ENCODE data around the gene C13orf46.
"Not testable (repeated sequence)": the region's sequence is repeated elsewhere in the genome, so short reads cannot be mapped to it uniquely, and the experiment has no call there.

C13orf46 gene

DNA sequence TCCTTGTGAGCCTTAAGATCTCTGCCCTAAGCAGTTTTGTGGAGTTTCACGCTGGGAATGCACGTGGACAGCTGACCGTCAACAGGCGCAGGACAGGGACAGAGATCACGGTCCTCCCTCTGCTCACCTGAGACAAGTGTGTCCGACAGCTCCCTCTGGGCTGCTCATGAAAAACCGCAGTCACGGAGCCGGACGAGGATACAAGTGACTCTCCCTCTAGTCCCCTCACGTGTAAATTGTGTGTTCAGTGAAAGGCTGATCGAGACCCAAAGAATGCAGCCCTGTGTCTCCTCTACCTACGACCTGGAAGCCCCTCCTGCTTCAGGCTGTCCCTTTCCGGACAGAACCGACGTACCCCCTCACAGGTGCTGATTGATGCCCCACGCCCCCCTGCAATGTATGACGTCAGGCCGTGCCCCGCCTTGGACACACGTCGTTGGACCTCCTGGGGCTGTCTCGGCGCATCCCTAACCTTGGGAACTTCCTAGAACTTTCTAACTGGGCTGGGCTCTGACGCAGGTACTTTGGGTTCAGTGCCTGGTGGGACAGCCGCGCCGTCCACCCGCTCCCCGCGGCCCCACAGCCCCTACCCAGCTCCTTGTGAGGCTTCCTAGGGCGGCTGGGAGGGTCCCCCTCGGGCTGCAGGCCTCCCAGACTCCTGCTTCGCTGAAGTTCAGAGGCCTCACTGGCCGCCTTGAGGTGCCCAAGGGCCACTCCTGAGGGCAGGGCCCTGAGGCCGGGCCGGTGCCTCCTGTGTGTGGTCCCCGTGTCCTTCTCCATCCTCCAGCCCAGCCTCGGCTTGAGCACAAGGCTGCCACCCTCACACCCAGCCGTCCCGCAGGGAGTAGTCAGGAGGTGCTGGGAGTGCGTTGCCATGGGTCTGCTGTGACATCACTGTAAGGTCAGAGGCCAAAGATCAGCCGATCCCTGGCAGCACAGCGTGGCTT, at the start of gene C13orf46:
Gene C13orf46, minus strand, starts transcription at position 859 of the 947 bp plus-strand sequence. Its CDS starts 79 bp downstream, at position 780.
- DNase-seq (ENCODE audit: low read depth): no peak

DNA sequence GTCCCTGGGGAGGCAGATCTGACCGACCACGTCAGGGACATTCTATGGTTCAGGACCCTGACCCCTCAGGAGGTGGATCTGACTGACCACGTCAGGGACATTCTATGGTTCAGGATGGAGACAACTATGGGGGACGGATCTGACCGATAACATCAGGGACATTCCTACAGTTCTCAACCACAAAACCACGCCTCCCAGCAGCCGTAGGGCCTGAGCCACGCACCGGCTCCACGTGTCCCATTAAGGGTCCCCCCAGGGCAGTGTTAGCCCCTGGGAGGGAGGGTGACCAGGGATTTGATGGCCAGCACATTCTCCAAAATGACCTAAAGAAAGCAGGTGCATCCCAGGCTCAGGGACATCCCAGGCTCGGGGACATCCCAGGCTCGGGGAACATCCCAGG, 49.0 kb upstream of the C13orf46 start:
- no peak for DNase-seq (ENCODE audit: low read depth)

DNA sequence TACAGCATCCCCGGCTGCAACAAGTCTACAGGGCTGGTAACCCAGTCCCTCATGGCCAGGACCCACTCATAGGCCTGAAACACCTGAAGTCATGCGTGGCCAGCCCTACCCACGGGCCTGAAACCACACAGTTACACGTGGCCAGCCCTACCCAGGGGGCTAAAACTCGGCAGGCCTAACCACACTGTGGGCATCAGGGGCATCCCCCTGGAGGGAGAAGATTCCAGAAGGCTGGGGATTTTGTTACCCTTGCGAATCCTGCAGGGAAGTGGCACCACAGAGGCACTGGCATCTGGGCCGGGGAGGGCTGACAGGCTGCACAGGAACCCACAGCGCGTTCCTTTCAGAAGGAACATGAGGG, 48.4 kb upstream of the C13orf46 start:
- no peak for DNase-seq (ENCODE audit: low read depth)

DNA sequence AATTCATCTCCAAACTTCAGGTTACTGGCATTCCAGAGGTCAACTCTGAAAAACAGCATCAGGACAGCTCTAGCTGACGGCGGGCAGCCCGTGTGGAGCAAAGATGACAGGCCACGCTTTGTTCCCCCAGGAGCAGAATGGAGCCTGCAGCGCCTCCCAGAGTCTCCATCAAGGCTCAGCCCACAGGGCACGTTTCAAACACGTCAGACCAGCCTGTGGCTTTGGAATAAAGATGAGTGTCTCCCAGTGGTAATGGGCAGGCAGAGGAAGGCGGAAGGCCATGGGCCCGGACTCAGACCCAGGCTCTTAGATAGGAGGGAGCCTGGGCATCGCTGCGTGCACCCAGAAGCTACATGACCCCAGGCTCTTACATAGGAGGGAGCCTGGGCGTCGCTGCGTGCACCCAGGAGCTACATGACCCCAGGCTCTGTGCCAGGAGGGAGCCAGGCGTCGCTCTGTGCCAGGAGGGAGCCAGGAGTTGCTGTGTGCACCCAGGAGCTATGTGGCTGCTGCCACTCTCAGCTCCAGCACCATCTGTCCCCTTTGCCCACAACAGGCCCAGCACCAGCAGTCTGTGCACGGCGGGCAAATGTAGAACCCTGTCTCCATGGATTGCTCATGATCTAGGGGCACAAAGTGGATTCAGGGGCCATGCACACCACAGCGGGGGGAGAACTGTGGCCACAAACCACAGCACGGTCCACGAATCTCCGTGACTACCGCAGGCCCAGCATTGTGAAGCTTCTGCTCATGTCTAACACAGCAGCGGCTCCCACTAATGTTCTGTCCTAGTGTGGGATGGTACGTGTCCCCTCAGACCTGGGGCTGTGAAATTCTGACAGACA, 47.8 kb upstream of the C13orf46 start:
- DNase-seq (ENCODE audit: low read depth): no peak

DNA sequence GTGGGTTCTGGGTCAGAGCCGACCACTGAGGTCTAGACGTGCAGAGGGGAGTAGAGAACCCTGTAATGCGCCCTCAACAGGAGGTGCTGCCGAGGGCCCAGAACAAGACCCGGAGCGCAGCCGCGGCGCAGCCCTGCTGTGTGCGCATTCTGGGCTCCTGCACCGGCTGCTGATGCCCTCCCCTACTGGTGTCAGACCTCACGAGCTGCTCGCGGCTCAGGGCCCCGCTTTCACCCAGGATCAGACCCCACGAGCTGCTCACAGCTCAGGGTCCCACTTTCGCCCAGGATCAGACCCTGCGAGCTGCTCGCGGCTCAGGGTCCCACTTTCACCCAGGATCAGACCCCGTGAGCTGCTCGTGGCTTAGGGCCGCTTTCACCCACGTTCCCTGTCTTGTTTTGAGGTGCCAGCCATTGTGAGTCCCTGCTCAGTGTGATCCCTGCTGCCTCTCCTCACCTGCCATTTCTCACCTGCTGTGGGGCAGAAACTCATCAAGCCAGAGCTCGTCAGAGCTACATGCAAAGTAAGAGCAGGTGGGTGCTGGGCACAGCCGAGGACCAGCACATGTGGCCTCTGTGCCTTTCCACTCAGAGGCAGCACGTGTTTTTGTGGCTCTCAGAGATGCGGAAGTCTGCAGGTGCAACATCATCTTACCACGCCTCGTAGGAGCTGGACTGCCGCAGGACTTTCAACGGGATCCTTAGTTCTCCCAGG, 47.0 kb upstream of the C13orf46 start:
- DNase-seq (ENCODE audit: low read depth): no peak

DNA sequence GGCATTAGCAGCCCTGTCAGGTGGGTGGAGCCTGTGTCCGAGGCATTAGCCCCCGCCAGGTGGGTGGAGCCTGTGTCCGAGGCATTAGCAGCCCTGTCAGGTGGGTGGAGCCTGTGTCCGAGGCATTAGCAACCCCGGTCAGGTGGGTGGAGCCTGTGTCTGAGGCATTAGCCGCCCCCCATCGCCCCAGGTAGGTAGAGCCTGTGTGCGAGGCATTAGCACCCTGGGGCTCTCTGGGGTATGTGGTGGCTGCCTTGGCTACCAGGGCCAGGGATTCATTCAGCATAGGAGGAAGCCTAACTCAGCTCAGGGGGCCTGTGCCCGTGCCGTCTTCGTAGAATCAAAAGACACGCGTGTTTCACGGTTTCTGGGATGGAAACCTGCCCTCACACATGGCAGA, 46.3 kb upstream of the C13orf46 start:
- not testable (repeated sequence) for DNase-seq (ENCODE audit: low read depth)

DNA sequence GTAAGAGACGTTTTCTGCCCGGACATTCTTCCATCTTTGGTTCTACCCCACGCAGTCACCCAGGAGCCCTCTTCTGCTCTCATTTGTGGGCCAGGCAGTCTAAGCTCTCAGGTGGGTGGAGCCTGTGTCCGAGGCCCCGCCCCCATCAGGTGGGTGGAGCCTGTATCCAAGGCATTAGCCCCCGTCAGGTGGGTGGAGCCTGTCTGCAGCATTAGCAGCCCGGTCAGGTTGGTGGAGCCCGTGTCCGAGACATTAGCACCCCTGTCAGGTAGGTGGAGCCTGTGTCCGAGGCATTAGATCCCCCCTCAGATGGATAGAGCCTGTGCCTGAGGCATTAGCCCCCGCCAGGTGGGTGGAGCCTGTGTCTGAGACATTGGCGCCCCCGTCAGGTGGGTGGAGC, 45.5 kb upstream of the C13orf46 start:
- no peak for DNase-seq (ENCODE audit: low read depth)

DNA sequence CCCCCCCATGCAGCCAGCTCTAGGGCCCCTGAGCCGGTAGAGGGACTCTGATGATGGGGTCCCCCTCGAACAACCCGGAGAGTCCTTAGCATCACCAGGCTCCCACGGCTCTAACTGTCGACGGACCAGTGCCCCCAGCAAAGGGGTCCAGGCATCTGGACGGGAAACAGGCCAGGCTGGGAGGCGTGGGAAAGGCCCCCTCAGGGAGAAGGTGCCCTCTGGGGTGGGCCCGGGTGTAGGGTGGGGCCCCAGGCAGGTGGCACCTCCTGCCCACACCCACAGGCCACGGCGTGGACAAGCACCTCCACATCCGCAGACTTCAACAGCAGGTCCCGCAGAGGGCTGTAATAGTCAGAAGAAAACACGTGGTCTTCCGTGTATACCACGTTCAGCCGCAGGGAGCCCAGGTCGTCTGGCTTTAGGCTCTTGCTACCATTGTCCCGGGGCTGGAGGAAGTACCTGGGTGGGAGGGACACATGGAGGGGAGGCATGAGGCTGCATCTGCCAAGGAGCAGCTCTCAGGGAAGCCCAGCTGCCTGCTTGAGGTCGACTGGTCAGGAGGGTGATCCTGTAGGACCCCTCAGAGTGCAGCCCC, 44.7 kb upstream of the C13orf46 start:
- DNase-seq (ENCODE audit: low read depth): no peak

DNA sequence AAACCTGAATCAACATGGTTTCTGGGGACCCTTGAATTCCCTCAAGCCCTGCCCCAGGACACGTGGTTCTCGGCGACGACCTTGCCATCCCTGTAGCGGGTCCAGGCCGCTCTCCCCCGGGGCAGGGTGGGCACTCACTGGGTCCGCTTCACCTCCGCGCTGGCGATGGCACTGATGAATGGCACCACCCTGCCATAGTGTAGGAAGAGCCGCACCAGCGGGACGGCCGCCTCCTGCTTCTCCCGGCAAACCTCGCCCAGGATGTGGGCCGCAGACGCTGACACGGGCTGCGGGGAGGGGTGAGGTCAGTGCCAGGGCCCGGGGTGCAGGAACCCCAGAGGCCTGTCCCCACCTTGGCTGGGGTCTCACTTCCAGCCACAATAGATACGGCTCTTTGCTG, 44.1 kb upstream of the C13orf46 start:
- no peak for DNase-seq (ENCODE audit: low read depth)

DNA sequence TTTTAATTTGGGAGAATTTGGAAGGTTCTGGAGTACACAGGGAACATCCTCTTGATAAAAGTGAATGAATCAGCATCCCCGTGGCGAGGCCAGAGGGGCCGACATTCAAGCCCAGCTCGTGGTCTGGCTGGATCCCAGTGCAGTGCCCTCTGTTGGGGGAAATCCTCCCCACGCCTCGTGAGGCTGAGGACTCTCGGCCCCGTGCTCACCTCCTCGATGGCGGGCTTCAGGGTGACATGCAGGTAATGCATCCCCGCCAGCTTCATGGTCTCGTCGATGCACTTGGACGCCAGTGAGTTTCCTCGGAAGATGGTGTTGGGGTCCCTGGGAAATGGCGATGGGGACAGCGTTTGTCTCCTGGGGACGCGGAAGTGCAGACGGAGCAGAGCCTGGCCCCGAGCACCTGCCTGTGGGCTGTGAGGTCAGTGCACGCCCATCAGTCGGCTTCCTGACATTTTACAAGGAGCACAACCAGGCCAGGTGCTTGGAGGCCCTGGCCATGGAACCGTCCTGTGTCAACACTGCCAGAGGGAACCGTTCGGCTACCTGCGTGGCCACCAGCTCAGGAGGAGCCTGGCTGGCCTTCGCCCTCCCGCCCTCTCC, 43.3 kb upstream of the C13orf46 start:
- DNase-seq (ENCODE audit: low read depth): no peak

DNA sequence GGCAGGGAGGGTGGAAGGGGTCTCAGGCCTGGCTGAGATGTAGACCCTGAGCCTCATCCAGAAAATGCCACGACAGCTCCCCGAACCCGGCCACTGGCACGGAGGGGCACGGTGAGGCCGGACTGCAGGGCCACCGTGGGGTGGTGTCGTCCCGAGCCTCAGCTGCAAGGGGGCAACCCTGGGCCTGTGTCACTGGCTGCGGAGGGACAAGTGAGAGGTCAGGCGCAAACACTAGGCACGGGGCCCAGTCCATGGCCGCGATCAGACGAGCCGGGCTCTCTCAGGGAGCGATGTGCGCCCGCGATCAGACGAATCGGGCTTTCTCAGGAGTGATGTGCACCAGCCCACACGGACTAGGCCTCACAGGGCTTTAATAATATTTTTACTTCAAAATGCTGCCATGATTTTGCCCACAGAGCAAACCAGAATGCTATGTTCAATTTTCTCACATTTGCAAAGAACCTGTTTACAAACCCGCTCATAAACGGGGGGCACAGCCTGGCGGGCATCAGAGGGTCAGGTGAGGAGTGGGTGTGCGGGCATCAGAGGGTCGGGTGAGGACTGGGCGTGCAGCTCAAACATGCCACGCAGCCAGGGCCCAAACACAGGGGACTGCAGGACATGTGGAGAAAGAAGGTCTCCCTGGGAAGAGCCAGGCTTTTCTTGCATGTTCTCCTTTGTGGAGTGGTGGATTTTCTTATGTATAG, 42.6 kb upstream of the C13orf46 start:
- no peak for DNase-seq (ENCODE audit: low read depth)

DNA sequence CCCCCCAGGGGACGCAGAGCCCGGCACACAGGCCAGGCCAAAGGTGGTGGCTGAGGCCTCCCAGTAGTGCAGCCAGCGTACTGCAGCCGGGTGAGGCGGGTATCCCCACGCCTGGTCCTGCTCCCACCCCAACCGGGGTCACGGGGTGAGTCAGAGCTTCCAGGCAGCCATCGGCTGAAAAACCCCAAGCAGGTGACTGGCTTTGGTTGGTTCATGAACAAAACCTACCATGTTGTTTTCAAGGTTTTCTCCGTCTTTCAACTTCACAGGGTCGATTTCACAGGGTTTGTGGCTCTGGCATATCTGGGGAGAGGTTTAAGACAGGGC, 42.1 kb upstream of the C13orf46 start:
- DNase-seq (ENCODE audit: low read depth): no peak

DNA sequence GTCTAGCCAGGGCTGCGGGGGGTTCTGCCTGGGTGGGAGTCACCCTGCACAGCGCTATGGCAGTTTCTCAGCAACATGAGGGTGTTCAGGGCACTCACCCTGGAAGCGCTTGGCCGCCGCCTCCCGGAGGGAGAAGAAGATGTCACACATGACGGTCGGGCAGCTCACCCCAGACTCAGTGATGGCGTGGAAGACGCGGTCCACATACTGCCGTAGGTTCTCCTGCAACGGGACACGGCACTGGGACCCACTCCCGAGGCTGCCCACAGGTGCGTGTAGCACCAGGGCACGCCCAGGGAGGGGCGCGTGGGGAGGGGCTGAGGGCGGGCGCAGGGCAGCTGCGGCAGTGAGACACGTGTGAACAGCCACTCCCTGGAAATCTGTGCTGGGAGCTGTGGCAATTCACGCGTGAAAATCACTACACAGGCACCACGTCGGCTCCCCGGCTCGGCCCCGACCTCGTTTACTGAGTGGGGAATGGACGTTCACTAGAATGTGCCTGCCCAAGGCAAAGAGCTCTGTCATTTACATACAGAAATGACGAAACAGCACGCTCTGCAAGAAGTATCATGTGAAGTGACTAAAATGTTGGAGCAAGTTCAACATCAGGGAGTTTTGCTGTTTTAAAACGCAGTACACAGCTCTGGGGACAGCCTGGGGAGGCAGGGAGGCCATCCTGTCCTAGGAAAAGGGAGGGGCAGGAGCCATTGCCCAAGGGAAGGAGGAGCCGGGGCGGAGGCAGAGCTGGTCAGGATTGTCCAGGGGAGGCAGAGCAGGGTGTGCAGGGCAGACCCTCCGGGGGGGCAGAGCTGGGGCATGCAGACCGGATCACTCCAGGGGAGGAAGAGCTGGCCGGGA, 41.5 kb upstream of the C13orf46 start:
- DNase-seq (ENCODE audit: low read depth): no peak

DNA sequence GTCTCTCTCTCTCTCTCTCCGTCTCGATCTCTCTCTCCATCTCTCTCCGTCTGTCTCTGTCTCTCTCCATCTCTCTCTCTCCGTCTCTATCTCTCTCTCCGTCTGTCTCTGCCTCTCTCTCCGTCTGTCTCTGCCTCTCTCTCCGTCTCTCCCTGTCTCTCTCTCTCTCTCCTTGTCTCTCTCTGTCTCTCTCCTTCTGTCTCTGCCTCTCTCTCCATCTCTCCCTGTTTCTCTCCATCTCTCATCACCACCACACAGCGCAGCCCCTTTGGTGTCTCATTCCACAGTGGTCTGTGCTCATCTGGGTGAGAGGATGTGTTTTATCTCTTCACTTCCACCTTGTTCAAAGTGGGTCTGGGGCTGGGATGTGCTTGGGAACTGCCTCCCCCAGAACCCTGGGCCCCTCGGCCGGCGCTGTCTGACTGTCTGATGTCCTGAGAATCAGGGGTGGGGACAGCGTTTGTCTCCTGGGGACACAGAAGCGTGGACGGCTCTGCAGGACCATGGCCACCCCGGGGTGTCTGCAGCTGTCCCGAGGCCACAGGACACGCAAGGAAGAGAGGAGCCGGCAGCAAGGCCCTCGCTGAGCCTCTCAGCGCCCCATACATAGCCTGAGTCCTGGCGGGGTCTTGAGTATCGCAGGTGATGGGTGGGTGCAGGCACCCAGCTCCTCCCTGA, 40.2 kb upstream of the C13orf46 start:
- no peak for DNase-seq (ENCODE audit: low read depth)

DNA sequence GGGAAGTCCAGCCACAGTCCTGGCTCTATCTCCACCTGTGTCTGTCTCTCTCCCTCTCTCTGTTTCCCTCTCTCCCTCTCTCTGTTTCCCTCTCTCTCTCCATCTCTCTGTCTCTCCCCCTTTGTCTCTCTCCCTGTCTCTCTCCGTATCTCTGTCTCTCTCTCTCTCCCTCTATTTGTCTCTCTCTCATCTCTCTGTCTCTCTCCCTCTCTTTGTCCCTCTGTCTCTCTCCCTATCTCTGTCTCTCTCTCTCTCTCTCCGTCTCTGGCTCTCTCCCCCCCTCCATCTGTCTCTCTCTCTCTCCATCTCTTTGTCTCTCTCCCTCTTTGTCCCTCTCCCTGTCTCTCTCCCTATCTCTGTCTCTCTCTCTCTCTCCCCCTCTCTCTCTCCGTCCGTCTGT, 39.5 kb upstream of the C13orf46 start:
- no peak for DNase-seq (ENCODE audit: low read depth)

DNA sequence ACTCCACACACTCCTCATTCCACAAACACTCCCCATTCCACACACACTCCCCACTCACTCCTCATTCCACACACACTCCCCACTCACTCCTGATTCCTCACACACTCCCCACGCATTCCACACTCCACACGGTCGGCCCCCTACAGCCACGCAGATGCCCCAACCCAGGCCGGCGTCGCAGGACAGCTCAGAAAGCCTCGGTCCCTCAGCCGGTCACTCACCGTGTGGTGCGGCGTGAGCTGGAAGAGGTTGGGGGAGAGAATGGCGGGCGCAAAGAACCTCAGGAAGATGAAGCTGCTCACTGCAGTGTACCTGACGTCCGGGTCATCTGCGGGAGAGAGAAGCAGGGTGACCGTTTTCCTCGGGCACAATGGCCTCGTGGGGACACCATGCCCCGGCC, 39.0 kb upstream of the C13orf46 start:
- no peak for DNase-seq (ENCODE audit: low read depth)

DNA sequence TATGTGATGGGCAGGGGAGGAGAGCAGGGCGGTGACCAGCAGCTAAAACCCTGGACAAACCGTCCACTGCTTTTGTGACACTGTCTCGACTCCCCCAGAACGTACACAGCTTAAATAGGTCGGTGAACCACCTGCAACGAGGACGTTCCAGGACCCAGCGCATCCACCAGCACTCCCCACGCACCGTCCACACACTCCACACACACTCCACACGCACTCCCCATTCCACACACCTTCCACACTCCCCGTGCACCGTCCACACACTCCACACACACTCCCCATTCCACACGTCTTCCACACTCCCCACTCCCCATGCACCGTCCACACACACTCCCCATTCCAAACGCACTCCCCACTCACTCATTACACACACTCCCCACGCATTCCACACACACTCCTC, 38.3 kb upstream of the C13orf46 start:
- DNase-seq (ENCODE audit: low read depth): no peak

DNA sequence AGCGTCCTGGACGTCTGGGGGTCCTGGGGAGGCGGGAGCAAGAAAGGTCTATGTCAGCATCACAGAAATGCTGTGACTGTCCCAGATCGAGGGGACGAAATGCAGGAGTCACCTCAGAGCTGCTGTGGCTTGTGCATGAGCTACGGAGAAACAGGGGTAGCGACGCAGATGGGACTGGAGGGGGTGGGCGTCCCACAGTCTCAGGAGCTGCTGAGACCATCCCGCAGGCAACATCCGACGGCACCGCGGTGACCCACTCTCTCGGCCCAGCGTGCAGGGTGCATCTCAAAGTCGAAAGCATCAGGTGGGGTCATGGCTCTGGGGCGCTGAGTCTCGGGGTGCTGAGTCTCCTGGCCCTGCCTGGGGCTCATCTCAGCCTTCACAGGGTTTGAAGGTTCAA, 37.4 kb upstream of the C13orf46 start:
- no peak for DNase-seq (ENCODE audit: low read depth)

DNA sequence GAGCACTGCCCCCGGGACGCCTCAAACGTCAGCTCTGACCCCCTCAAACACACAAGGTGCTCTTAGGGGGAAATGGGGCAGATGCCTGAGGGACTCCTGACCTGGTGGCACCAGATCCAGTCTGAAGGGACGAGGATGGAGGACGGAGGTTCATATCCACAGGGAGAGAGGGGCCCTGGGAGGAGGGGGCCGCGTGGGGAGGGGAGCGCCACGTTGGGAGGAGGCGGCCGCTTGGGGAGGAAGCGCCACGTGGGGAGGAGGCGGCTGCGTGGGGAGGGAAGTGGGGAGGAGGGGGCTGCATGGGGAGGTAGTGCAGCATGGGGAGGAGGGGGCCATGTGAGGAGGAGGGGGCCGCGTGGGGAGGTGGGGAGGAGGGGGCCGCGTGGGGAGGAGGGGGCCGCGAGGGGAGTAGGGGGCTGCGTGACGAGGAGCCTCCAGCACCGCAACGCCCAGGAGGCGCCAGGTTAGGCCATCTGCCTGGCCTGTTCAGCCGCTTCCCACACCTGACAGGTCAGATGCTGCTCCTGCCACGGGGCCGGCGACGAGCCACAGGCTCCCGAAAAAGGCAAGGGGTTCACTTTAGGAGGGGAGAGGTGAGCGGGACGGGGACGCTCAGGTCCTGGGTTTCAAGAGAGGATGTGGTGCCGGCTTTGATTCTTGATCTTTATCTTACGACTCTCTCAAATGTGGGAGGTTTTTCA, 36.7 kb upstream of the C13orf46 start:
- DNase-seq (ENCODE audit: low read depth): no peak
